IMR-90 (cell line): ENCODE results near the gene TBL3. TPM values are rescaled to one million over a fixed set of nuclear protein-coding genes. Genes with fewer than 3 reads are reported as not detected.

ENCODE experiments used
- ATAC-seq: fragments of 200-7000 bp; cut with Tn5 transposase; 2 replicates; pipeline ENCODE4 v1.9.1; 2020; ENCODE audit warnings: low read depth, mild to moderate bottlenecking, moderate library complexity
- BruUV-seq: library from RNA; stranded (reverse); fragments of 400-500 nt; replicated peaks from 2 replicates; lab custom pipeline; 2021; lab: Mats Ljungman, UMichigan
- CTCF ChIA-PET: fragments of 300-600 bp; formaldehyde crosslinking; extraction: SDS; loops from one replicate; lab custom pipeline; 2021; ENCODE audit warnings: antibody characterized with exemption; lab: Yijun Ruan, JAX
- POLR2A ChIA-PET: fragments of 300-600 bp; sonication (Branson Sonifier 250); formaldehyde crosslinking; loops from one replicate; lab custom pipeline; 2022; ENCODE audit warnings: antibody characterized with exemption; ENCODE audit not compliant: unreplicated experiment; lab: Charles Lee
- DNase-seq: peaks from one replicate; pipeline ENCODE4 v3.0.0; 2013
- H2AFZ ChIP-seq: replicated peaks from 2 replicates; pipeline ENCODE3; 2013; ENCODE audit warnings: low read length, mild to moderate bottlenecking; ENCODE audit not compliant: poor library complexity
- H2AK5ac ChIP-seq: 2 replicates; pipeline ENCODE4 v1.6.1; 2013; ENCODE audit warnings: low read depth, low read length, inconsistent platforms
- H2AK9ac ChIP-seq: replicated peaks from 2 replicates; pipeline ENCODE3; 2013; ENCODE audit warnings: mild to moderate bottlenecking, low read depth, low read length, moderate library complexity; ENCODE audit not compliant: poor library complexity
- H2BK120ac ChIP-seq: 2 replicates; pipeline ENCODE4 v1.6.1; 2013; ENCODE audit warnings: low read depth, low read length, inconsistent platforms
- H2BK15ac ChIP-seq: 3 replicates; pipeline ENCODE4 v1.6.1; 2013; ENCODE audit warnings: low read depth, low read length, inconsistent platforms
- H2BK20ac ChIP-seq: 2 replicates; pipeline ENCODE4 v1.6.1; 2013; ENCODE audit warnings: low read depth, mild to moderate bottlenecking, inconsistent platforms, low read length, moderate library complexity
- H2BK5ac ChIP-seq: 2 replicates; pipeline ENCODE4 v1.6.1; 2013; ENCODE audit warnings: mild to moderate bottlenecking, low read depth, low read length, inconsistent platforms; ENCODE audit not compliant: poor library complexity, severe bottlenecking
- H3K14ac ChIP-seq: replicated peaks from 2 replicates; pipeline ENCODE4 v1.6.1; 2013; ENCODE audit warnings: low read depth, low read length, inconsistent platforms
- H3K18ac ChIP-seq: 2 replicates; pipeline ENCODE4 v1.6.1; 2013; ENCODE audit warnings: low read depth, low read length, control low read depth
- H3K23ac ChIP-seq: 2 replicates; pipeline ENCODE4 v1.6.1; 2013; ENCODE audit warnings: low read depth, low read length, inconsistent platforms
- H3K27ac ChIP-seq: 2 replicates; pipeline ENCODE4 v1.5.1; 2013; ENCODE audit warnings: mild to moderate bottlenecking, control low read depth, low read length; ENCODE audit not compliant: insufficient read depth
- H3K27me3 ChIP-seq: 2 replicates; pipeline ENCODE4 v1.6.1; 2013; ENCODE audit warnings: low read length; ENCODE audit not compliant: control insufficient read depth, insufficient read depth
- H3K36me3 ChIP-seq: 2 replicates; pipeline ENCODE4 v1.6.1; 2013; ENCODE audit warnings: low read length, mixed read lengths; ENCODE audit not compliant: control insufficient read depth, insufficient read depth
- H3K4ac ChIP-seq: 2 replicates; pipeline ENCODE4 v1.6.1; 2013; ENCODE audit warnings: low read depth, low read length, inconsistent platforms
- H3K4me1 ChIP-seq: 2 replicates; pipeline ENCODE4 v1.6.1; 2013; ENCODE audit warnings: low read length, mixed read lengths; ENCODE audit not compliant: control insufficient read depth, insufficient read depth
- H3K4me2 ChIP-seq: 2 replicates; pipeline ENCODE4 v1.6.1; 2013; ENCODE audit warnings: low read depth, mild to moderate bottlenecking, control low read depth, low read length, moderate library complexity
- H3K4me3 ChIP-seq: 2 replicates; pipeline ENCODE4 v1.5.1; 2013; ENCODE audit warnings: low read depth, mild to moderate bottlenecking, control low read depth, low read length, moderate library complexity; ENCODE audit not compliant: insufficient read depth
- H3K56ac ChIP-seq: 2 replicates; pipeline ENCODE4 v1.6.1; 2013; ENCODE audit warnings: low read length, inconsistent platforms; ENCODE audit not compliant: insufficient read depth; ENCODE audit errors: extremely low read depth
- H3K79me1 ChIP-seq, 2 experiments: 2 replicates each; pipeline ENCODE4 v1.6.1; 2013; ENCODE audit warnings: low read length in 2 of 2, inconsistent platforms in 1 of 2, low read depth in 1 of 2
- H3K9ac ChIP-seq: 2 replicates; pipeline ENCODE4 v1.6.1; 2013; ENCODE audit warnings: low read depth, low read length, control low read depth
- H3K9me1 ChIP-seq: 2 replicates; pipeline ENCODE4 v1.6.1; 2013; ENCODE audit warnings: low read length, inconsistent platforms; ENCODE audit not compliant: insufficient read depth
- H3K9me3 ChIP-seq: 2 replicates; pipeline ENCODE4 v1.6.1; 2013; ENCODE audit warnings: low read length; ENCODE audit not compliant: control insufficient read depth, insufficient read depth
- H4K20me1 ChIP-seq: 2 replicates; pipeline ENCODE4 v1.6.1; 2013; ENCODE audit warnings: low read length, inconsistent platforms; ENCODE audit not compliant: insufficient read depth
- H4K5ac ChIP-seq: 2 replicates; pipeline ENCODE4 v1.6.1; 2013; ENCODE audit warnings: mild to moderate bottlenecking, low read depth, low read length, control low read depth
- H4K8ac ChIP-seq, 2 experiments: 2 replicates each; pipeline ENCODE4 v1.6.1; 2013; ENCODE audit warnings: low read depth in 2 of 2, low read length in 2 of 2, control low read depth in 1 of 2, inconsistent platforms in 1 of 2
- H4K91ac ChIP-seq: 2 replicates; pipeline ENCODE4 v1.6.1; 2013; ENCODE audit warnings: low read depth, low read length, inconsistent platforms; ENCODE audit not compliant: insufficient read depth
- BHLHE40 ChIP-seq: fragments of 150-350 bp; IDR thresholded peaks from 2 replicates; pipeline ENCODE4 v1.6.1; 2016; ENCODE audit warnings: mild to moderate bottlenecking, low read depth, low read length
- CEBPB ChIP-seq: IDR thresholded peaks from 2 replicates; pipeline ENCODE4 v1.6.1; 2012; ENCODE audit warnings: low read depth, low read length, improper control_type of control experiment
- CHD1 ChIP-seq: IDR thresholded peaks from 2 replicates; pipeline ENCODE4 v1.6.1; 2012; ENCODE audit warnings: low read depth, low read length, improper control_type of control experiment
- CTCF ChIP-seq: conservative IDR thresholded peaks from 2 replicates; pipeline ENCODE4 v1.5.1; 2012; ENCODE audit warnings: mild to moderate bottlenecking, low read depth, low read length, improper control_type of control experiment
- ELK1 ChIP-seq: fragments of 150-350 bp; IDR thresholded peaks from 2 replicates; pipeline ENCODE4 v1.6.1; 2016; ENCODE audit warnings: low read depth, mild to moderate bottlenecking, low read length, moderate library complexity, borderline replicate concordance
- FOS ChIP-seq: fragments of 150-350 bp; IDR thresholded peaks from 2 replicates; pipeline ENCODE4 v1.6.1; 2016; ENCODE audit warnings: low read depth, low read length
- MAFK ChIP-seq: IDR thresholded peaks from 2 replicates; pipeline ENCODE4 v1.6.1; 2012; ENCODE audit warnings: low read depth, low read length, improper control_type of control experiment
- MAZ ChIP-seq: IDR thresholded peaks from 2 replicates; pipeline ENCODE4 v1.6.1; 2012; ENCODE audit warnings: low read depth, mild to moderate bottlenecking, low read length, improper control_type of control experiment, moderate library complexity, borderline replicate concordance
- MXI1 ChIP-seq: IDR thresholded peaks from 2 replicates; pipeline ENCODE4 v1.6.1; 2012; ENCODE audit warnings: low read depth, mild to moderate bottlenecking, low read length, moderate library complexity, borderline replicate concordance
- NFE2L2 ChIP-seq: fragments of 150-350 bp; IDR thresholded peaks from 2 replicates; pipeline ENCODE4 v1.6.1; 2016; ENCODE audit warnings: low read depth, mild to moderate bottlenecking, low read length
- POLR2A ChIP-seq: IDR thresholded peaks from 2 replicates; pipeline ENCODE4 v1.6.1; 2012; ENCODE audit warnings: mild to moderate bottlenecking, low read depth, low read length
- RCOR1 ChIP-seq: IDR thresholded peaks from 2 replicates; pipeline ENCODE4 v1.6.1; 2012; ENCODE audit warnings: mild to moderate bottlenecking, low read length, improper control_type of control experiment; ENCODE audit not compliant: insufficient replicate concordance
- SMC3 ChIP-seq: fragments of 150-350 bp; IDR thresholded peaks from 2 replicates; pipeline ENCODE4 v1.6.1; 2016; ENCODE audit warnings: low read depth, mild to moderate bottlenecking, antibody characterized with exemption, low read length, moderate library complexity
- USF2 ChIP-seq: fragments of 150-350 bp; IDR thresholded peaks from 2 replicates; pipeline ENCODE4 v1.6.1; 2017; ENCODE audit warnings: mild to moderate bottlenecking, antibody characterized with exemption, low read length, low read depth
- WGBS, 2 experiments: methylation state at CpG; one replicate each; pipeline versions ENCODE4 v1.1.5 to v1.1.7; 2013; ENCODE audit warnings: missing lambda C conversion rate in 2 of 2; ENCODE audit not compliant: insufficient read length in 1 of 2; ENCODE audit errors: extremely low coverage in 2 of 2; 5-methylcytosine and 5-hydroxymethylcytosine counted together
- dilution Hi-C: fragments of 300-500 bp; cut with HindIII; formaldehyde crosslinking; loops from one replicate; pipeline ENCODE4 v1.14.3; 2018; ENCODE audit warnings: low sequenced_read_pairs; ENCODE audit not compliant: unreplicated experiment
- in situ Hi-C: fragments of 300-500 bp; cut with MboI; formaldehyde crosslinking; loops from 3 replicates; pipeline ENCODE4 v1.14.3; 2019; ENCODE audit warnings: low sequenced_read_pairs, inconsistent platforms, mixed read lengths
- intact Hi-C: fragments of 100-400 bp; cut with micrococcal nuclease; formaldehyde crosslinking; loops from 2 replicates; pipeline ENCODE4 v1.10.0; 2022
- polyA plus RNA-seq, 3 experiments: library from polyadenylated mRNA; depleted of rRNA; stranded (reverse); fragments of >200 nt; gene quantifications; 2 replicates each; pipeline ENCODE4 v1.2.3, GENCODE V29; 2012; ENCODE audit warnings: low replicate concordance in 1 of 3
- total RNA-seq: library from RNA; depleted of rRNA; stranded (reverse); fragments of >200 nt; gene quantifications from 2 replicates; pipeline ENCODE4 v1.2.3, GENCODE V29; 2012

The TBL3 gene
- total and polyA plus RNA-seq, 2 of the 4 experiments (the other 2 are of a cell fraction), result 38.5 to 60.8 TPM

GRCh38 chr16:2007081-2007836 lies 35.4 kb downstream of the TBL3 start:
- ChIA-PET CTCF (interaction anchor here (1.4 kb wide), 1 partner anchor 133 kb away, joined by 4 read pairs; no protein-coding TSS in a partner anchor), POLR2A (no interaction called here)
- H4K91ac ChIP-seq, result no peak overlapping the region
- peaks cover 8% of the 10 kb centered on the region; the same call in 1 of the 2 replicates for H3K9me1 ChIP-seq
- H3K4me3 ChIP-seq, result no peak overlapping the region
- no peak overlapping the region for H3K56ac ChIP-seq
- H4K8ac ChIP-seq, result no peak overlapping the region
- H3K36me3 ChIP-seq, result peaks cover 21% of the 10 kb centered on the region
- peak overlapping the region; percentile 53 for H2AFZ ChIP-seq
- no peak overlapping the region for H3K4ac ChIP-seq
- peak overlapping the region; percentile 80; the same call in 1 of the 2 replicates for H3K23ac ChIP-seq
- no peaks in the 10 kb centered on the region for H3K9me3 ChIP-seq
- H2BK15ac ChIP-seq, result no peak overlapping the region
- H4K20me1 ChIP-seq, result peaks cover 66% of the 10 kb centered on the region
- no peak overlapping the region for H3K18ac ChIP-seq
- H3K4me2 ChIP-seq, result peak overlapping the region; percentile 46; the same call in 1 of the 2 replicates
- peak overlapping the region; percentile 18; the same call in 1 of the 2 replicates for H2AK5ac ChIP-seq
- dilution Hi-C loops, result no loop called here
- no peak overlapping the region for H3K14ac ChIP-seq
- BruUV-seq, result no TSS peak
- in situ Hi-C loops, result no loop called here
- H4K5ac ChIP-seq, result no peak overlapping the region
- H2BK20ac ChIP-seq, result no peak overlapping the region
- H3K4me1 ChIP-seq, result peaks cover 28% of the 10 kb centered on the region
- H3K79me1 ChIP-seq, result peaks cover 18 to 78% of the 10 kb centered on the region in 2 experiments; a peak in 3 of 4 replicates
- H3K27me3 ChIP-seq, result no peaks in the 10 kb centered on the region
- WGBS, 2 experiments, result 78% methylated on average over 6 of the region's 16 CpGs; no CpG with 5 or more reads in 1 of the 2 experiments
- no peak for DNase-seq
- H2BK5ac ChIP-seq, result no peak overlapping the region
- H3K27ac ChIP-seq, result peak overlapping the region; percentile 17
- intact Hi-C loops, result no loop called here
- H2BK120ac ChIP-seq, result 0 out of 2 replicates have a peak overlapping the region, but pooled peaks have one; percentile 44
- ATAC-seq, result no peak
- peak overlapping the region; percentile 9; the same call in 1 of the 2 replicates for H3K9ac ChIP-seq
- H2AK9ac ChIP-seq, result no peak overlapping the region
- TF ChIP-seq NFE2L2, result no peak
- TF ChIP-seq USF2, result no peak
- TF ChIP-seq MAZ, result no peak
- no peak for TF ChIP-seq MAFK
- TF ChIP-seq CHD1, result no peak
- no peak for TF ChIP-seq CEBPB
- TF ChIP-seq MXI1, result no peak
- no peak for TF ChIP-seq FOS
- TF ChIP-seq SMC3, result no peak
- TF ChIP-seq BHLHE40, result no peak
- no peak for TF ChIP-seq POLR2A
- no peak for TF ChIP-seq RCOR1
- no peak for TF ChIP-seq CTCF
- no peak for TF ChIP-seq ELK1
